Kidney (tissue), 14 donors: ENCODE results near the gene ACP6. TPM values are rescaled to one million over a fixed set of nuclear protein-coding genes. Genes with fewer than 3 reads are reported as not detected.
A peak's percentile ranks its signal among the peaks of the same experiment; 100 is the strongest.

ENCODE experiments used
- DNase-seq, 5 donors: peaks; one replicate each; pipeline ENCODE4 v3.0.0-alpha.2; 2013 to 2020
- FAIRE-seq: peaks from 2 replicates; lab custom pipeline; 2012; peaks lifted over from hg19 to GRCh38; lab: Jason Lieb, UNC
- H3K27ac ChIP-seq, 2 donors: one replicate each; pipeline ENCODE4 v1.7.0; 2013; ENCODE audit warnings: low read depth in 2 of 2, low read length in 2 of 2, inconsistent platforms in 1 of 2
- H3K27me3 ChIP-seq: one replicate; pipeline ENCODE4 v1.7.1; 2013; ENCODE audit warnings: low read length, inconsistent platforms; ENCODE audit not compliant: control insufficient read depth, insufficient read depth
- H3K36me3 ChIP-seq, 3 donors: one replicate each; pipeline versions ENCODE4 v1.7.0 to v1.7.1; 2013; ENCODE audit warnings: low read length in 3 of 3, control low read depth in 1 of 3, inconsistent platforms in 1 of 3; ENCODE audit not compliant: insufficient read depth in 3 of 3, control insufficient read depth in 2 of 3
- H3K4me1 ChIP-seq, 3 donors: one replicate each; pipeline versions ENCODE4 v1.7.0 to v1.7.1; 2013; ENCODE audit warnings: low read length in 3 of 3, inconsistent platforms in 1 of 3, low read depth in 1 of 3; ENCODE audit not compliant: control insufficient read depth in 2 of 3, insufficient read depth in 2 of 3
- H3K4me3 ChIP-seq, 3 donors: one replicate each; pipeline versions ENCODE4 v1.7.0 to v1.8.1; 2013; ENCODE audit warnings: low read length in 3 of 3, control low read depth in 1 of 3, inconsistent platforms in 1 of 3
- H3K9ac ChIP-seq, 3 donors: one replicate each; pipeline versions ENCODE4 v1.7.0 to v1.7.1; 2013; ENCODE audit warnings: low read length in 3 of 3, control low read depth in 1 of 3, inconsistent platforms in 1 of 3
- H3K9me3 ChIP-seq, 3 donors: one replicate each; pipeline versions ENCODE4 v1.7.0 to v1.7.1; 2013; ENCODE audit warnings: low read length in 3 of 3, control low read depth in 1 of 3, inconsistent platforms in 1 of 3; ENCODE audit not compliant: control insufficient read depth in 2 of 3, insufficient read depth in 1 of 3
- intact Hi-C: fragments of 100-400 bp; cut with DNase I; formaldehyde crosslinking; loops from one replicate; pipeline ENCODE4 v1.11.1; 2022
- polyA plus RNA-seq: library from polyadenylated mRNA; stranded (reverse); fragments of 350-450 nt; fragmentation: Illumina TruSeq; extraction: RNeasy Lipid Tissue Mini Kit (QIAGEN cat#74804); gene quantifications from one replicate; pipeline ENCODE4 v1.2.3, GENCODE V29; 2014; ENCODE audit warnings: low read depth, low replicate concordance; ENCODE audit not compliant: insufficient read depth
- total RNA-seq: library from RNA; stranded (reverse); fragmentation: NEBNext Ultra II Directional; extraction: Animal tissue kit (Norgen Biotek cat#: 25700); gene quantifications from one replicate; pipeline ENCODE4 v1.2.1, GENCODE V29; 2021
- TF ChIP-seq, protein P1 (sequence below): IDR thresholded peaks from 3 replicates; pipeline ENCODE4 v1.5.1; 2012; ENCODE audit warnings: mild to moderate bottlenecking, moderate library complexity, borderline replicate concordance; ENCODE audit not compliant: insufficient read depth; ENCODE audit errors: extremely low read depth
- donor health status: control.
- donor health status: control.
- donor health status: control.
- donor health status: control.
- donor health status: control.
- donor health status: DM: yes; HTN: yes; CAD: no.
- donor health status: Normal renal cell carcinoma (clear cell type).

Gene ACP6
- total and polyA plus RNA-seq, 2 donors from 2014 or later, result 37.7 to 43.6 TPM

DNA sequence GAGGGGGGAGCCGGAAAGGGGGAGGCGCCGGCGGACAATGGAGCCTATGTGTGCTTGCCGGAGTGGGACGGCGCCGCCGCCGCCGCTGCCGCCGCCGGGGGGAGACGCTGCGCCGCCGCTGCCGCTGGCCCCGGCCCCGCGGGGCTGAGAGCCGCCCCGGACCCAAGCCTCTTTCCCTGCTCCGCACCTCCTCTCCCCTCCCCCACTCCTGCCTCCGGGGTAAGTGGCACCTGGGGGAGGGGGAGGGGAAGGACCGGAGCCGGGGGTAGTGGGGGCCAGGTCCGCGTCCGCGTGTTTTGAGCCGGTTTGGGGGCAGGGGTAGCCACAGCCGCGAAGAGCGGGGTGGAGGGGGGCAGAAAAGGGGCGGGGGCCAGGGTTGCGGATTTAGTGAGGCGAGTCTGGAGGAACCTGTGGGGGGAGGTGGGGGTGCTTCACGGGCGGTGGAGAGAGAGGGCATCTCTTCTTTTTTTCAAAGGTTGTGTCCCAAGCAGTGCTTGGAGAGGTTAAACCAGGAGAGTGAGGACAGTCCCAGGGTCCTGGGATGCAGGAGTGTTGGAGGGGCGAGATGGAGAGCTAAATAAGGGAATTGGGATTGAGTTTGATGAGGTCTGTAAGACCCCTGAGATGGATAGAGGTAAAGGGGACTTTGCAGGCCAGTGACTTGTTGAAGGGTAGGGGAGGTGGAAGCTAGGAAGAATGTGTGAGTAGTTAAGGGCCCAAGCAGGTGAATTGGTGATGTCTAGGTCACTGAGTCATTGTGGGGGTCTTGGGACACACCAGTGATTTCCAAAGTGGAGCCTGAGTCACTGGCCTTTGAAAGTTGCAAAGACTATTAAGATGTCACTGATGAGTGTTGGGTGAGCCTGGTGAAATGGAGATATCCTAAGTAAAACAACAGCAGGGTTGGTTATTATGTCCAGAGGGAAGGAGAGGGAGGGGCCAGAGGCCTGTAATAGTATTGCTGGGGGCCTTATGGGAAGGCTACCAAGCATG, 69.9 kb downstream of the ACP6 start:
- DNase-seq, result peak in 4 of 5 donors; percentile 32 to 69 (median 68)
- FAIRE-seq, result no peak
- H3K27me3 ChIP-seq, result no peaks in the 10 kb centered on the region
- peaks cover 0 to 3% (median 0%) of the 10 kb centered on the region in 3 donors for H3K36me3 ChIP-seq
- intact Hi-C loops, result no loop called here
- H3K4me3 ChIP-seq, result peak overlapping the region; percentile 67 to 82 (median 76)
- TF ChIP-seq, protein P1, sequence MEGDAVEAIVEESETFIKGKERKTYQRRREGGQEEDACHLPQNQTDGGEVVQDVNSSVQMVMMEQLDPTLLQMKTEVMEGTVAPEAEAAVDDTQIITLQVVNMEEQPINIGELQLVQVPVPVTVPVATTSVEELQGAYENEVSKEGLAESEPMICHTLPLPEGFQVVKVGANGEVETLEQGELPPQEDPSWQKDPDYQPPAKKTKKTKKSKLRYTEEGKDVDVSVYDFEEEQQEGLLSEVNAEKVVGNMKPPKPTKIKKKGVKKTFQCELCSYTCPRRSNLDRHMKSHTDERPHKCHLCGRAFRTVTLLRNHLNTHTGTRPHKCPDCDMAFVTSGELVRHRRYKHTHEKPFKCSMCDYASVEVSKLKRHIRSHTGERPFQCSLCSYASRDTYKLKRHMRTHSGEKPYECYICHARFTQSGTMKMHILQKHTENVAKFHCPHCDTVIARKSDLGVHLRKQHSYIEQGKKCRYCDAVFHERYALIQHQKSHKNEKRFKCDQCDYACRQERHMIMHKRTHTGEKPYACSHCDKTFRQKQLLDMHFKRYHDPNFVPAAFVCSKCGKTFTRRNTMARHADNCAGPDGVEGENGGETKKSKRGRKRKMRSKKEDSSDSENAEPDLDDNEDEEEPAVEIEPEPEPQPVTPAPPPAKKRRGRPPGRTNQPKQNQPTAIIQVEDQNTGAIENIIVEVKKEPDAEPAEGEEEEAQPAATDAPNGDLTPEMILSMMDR, result peak; percentile 19
- no peaks in the 10 kb centered on the region for H3K9me3 ChIP-seq
- peak overlapping the region; percentile 6 to 68 (median 52) for H3K9ac ChIP-seq
- peaks cover 0 to 9% (median 0%) of the 10 kb centered on the region in 3 donors for H3K4me1 ChIP-seq
- peak overlapping the region; percentile 66 to 76 for H3K27ac ChIP-seq

- Histone ChIP-seq H3K36me3 (no peaks in the 10 kb centered on the region), H3K27me3 (no peaks in the 10 kb centered on the region), H3K9me3 (no peaks in the 10 kb centered on the region), H3K4me1 (peaks cover 0 to 11% (median 0%) of the 10 kb centered on the region in 3 donors), H3K27ac (peak overlapping the region; percentile 89 to 93), H3K4me3 (peak overlapping the region; percentile 77 to 89 (median 77)), H3K9ac (peak overlapping the region; percentile 70 to 92 (median 84))
- intact Hi-C loops, result no loop called here
- FAIRE-seq (no peak), DNase-seq (peak; percentile 98 to 100 (median 99))
- TF ChIP-seq, protein P1, result no peak
Measured at GRCh38 chr1:147599362-147600118, 70.8 kb downstream of the ACP6 start.

DNA sequence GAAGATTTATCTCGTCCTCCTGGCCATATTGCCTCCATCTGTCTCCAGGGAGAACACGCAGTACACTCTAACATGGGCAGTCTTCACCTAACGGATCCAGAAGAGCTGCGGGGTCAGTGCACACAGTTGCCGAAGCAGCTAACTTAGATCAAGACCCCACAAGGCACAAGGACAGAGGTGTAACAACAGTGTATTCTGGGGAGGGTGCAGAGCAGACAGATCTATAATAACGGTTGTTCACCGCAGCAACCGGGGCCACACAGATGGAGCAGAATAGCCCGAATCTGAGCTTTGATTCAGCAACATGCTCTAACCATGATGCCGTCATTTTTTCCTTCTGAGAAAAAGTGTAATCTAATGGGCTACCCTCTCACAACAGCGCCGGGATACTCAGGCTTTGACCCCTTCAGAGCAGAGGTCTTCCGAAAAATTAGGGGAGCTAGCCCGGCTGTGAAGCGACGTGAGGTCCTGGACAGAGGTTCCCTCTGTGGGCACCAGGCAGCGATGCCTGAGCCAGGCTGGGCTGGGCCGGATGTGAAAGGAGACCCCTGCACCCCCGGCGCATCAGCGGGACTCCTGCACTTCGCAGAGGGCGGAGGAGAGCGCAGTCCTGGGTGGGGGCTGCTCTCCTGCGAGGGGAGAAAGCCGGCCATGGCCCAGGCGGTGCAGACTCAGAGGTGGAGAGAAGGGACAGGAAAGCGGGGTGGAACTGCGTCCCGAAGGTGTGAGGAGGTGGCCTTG, 71.5 kb downstream of the ACP6 start:
- DNase-seq (peak; percentile 78 to 91 (median 87)), FAIRE-seq (no peak)
- Histone ChIP-seq H3K36me3 (no peaks in the 10 kb centered on the region), H3K4me1 (peaks cover 0 to 11% (median 0%) of the 10 kb centered on the region in 3 donors), H3K9ac (peak overlapping the region; percentile 70 to 92 (median 84)), H3K27me3 (no peaks in the 10 kb centered on the region), H3K27ac (peak overlapping the region; percentile 89 to 93), H3K9me3 (no peaks in the 10 kb centered on the region), H3K4me3 (peak overlapping the region; percentile 77 to 89 (median 77))
- TF ChIP-seq, protein P1, result no peak
- intact Hi-C loops, result no loop called here
